Measurements from ENCODE around the gene SYT7. TPM values are rescaled to one million over a fixed set of nuclear protein-coding genes. Genes with fewer than 3 reads are reported as not detected.
A peak's percentile ranks its signal among the peaks of the same experiment; 100 is the strongest.

SYT7 gene
- total RNA-seq, 2 experiments from 2014 or later: not detected

DNA sequence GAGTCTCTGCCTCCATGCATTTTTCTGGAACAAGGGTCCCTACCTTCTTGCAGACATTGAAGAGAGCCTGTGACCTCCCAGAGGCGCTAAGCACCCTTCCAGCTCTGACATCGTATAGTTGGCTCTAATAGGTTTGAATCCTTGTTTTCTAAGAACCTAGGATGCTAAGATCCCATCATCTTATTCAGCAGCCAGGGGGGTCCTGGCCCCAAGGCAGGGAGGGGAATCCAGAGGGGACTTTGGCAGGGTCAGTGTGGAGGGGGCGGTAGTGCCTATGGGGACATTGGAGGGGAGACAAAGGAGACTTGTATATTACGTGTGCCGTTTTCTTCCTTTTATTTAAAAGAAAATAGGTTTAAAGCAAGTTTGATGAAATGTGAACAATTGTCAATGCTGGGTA lies 75.8 kb downstream of the SYT7 start:
- Mint-ChIP-seq H3K4me1 (peaks cover 11% of the 10 kb centered on the region), H3K27me3 (peaks cover 42% of the 10 kb centered on the region), H3K9me3 (ENCODE audit: low read depth) (no peaks in the 10 kb centered on the region), H3K27ac (no peak overlapping the region), H3K4me3 (no peak overlapping the region), H3K36me3 (no peaks in the 10 kb centered on the region)
- DNase-seq: no peak
- ATAC-seq: no peak
- CTCF ChIA-PET: interaction anchor here (0.5 to 2.5 kb wide), 3 partner anchors 12 to 146 kb away, joined by 3 to 10 read pairs (median 3); no protein-coding TSS in a partner anchor

DNA sequence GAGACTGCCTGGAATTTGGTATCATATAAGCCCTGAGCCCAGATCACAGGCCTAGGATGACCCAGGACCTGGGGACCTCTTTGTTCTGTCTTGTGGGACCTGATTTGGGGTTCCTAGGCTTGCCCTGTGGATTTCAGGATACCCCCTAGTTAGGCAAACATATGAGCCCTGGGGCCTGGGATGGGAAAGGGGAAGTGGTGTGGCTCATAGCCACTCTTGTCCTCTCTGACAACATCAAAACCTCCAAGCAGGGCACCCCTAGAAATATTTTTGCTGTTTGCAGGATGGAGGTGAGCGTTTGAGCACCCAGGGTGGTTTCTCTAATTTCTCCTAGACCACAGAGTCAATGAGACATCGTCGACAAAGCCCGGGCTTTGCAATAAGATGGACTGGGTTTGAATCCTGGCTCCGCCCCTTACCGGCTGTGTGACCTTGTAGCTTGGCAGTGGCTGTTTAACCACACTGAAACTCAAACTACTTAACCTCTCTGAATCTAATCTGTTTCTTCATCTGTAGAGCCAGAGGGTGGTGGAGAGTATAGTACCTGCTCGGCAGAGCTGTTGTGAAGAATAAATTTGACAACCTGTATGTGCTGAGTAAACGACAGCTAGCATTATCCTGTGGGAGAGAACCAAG lies 77.6 kb downstream of the SYT7 start:
- CTCF ChIA-PET: interaction anchor here (3.8 kb wide), 1 partner anchor 14 kb away, joined by 25 read pairs; no protein-coding TSS in a partner anchor
- no peaks in the 10 kb centered on the region for H3K9me3 Mint-ChIP-seq (ENCODE audit: low read depth)
- peaks cover 10% of the 10 kb centered on the region for H3K4me1 Mint-ChIP-seq
- DNase-seq: peak; percentile 51
- peaks cover 34% of the 10 kb centered on the region for H3K27me3 Mint-ChIP-seq
- no peaks in the 10 kb centered on the region for H3K36me3 Mint-ChIP-seq
- ATAC-seq: peak; percentile 58
- H3K4me3 Mint-ChIP-seq: no peak overlapping the region
- peak overlapping the region; percentile 15 for H3K27ac Mint-ChIP-seq

DNA sequence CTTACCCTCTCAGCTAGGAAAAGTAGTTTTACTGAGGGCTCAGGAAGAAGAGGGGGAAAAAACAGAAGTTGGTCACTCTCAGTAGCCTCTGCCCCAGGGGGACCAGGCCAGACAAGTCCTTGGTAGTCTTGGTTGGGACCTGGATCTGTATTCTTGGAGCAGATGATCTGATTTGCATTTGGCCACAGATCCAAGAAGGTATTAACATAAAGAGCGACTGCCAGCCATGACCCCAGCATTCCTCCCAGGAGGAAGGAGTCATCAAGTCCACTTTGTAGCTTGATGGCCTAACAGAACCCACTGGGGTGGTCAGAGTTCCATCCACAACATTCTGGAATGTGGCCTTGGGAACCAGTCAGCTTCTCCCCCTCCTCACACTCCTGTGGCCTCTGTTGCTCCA lies 78.4 kb downstream of the SYT7 start:
- Mint-ChIP-seq H3K9me3 (ENCODE audit: low read depth) (no peaks in the 10 kb centered on the region), H3K27ac (no peak overlapping the region), H3K36me3 (no peaks in the 10 kb centered on the region), H3K27me3 (peaks cover 27% of the 10 kb centered on the region), H3K4me1 (peaks cover 6% of the 10 kb centered on the region), H3K4me3 (no peak overlapping the region)
- CTCF ChIA-PET: interaction anchor here (1.0 to 3.8 kb wide), 3 partner anchors 14 to 20 kb away, joined by 4 to 25 read pairs (median 5); no protein-coding TSS in a partner anchor
- ATAC-seq (no peak), DNase-seq (no peak)

DNA sequence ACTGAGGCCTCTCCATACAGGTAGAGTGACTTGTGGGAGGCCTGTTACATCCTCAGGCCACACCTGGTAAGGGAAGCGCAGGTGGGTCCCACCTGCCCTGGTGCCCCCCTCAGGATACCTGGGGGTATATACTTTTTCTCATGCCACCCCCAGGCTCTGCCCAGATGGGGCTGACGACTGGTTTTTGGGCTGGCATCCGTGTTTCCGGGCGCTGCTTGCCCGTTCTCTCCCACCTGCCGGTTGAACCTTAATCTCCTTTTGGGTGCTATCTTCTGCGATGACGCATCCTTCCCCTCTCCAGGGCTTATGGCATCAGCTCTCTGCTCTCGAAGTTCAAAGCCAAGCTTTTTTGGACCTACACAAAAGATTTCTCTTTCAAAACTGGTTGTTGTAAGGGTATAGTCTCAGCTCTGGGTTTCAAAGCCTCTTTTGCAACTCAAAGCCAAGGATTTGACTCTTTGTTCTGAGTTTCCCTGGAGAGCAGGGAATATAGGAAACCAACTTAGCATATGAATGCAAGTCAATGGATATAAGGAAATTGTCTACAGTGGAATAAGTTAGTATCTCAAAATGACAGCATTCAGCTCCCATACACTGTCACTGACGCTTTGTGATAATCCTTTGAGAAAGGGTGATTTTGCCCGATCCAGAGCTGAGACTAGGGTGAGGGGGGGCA lies 80.9 kb downstream of the SYT7 start:
- Mint-ChIP-seq H3K4me1 (peaks cover 6% of the 10 kb centered on the region), H3K27me3 (peaks cover 4% of the 10 kb centered on the region), H3K36me3 (no peaks in the 10 kb centered on the region), H3K4me3 (no peak overlapping the region), H3K9me3 (ENCODE audit: low read depth) (no peaks in the 10 kb centered on the region), H3K27ac (no peak overlapping the region)
- CTCF ChIA-PET: interaction anchor here (0.9 to 3.8 kb wide), 4 partner anchors 17 to 164 kb away, joined by 3 to 25 read pairs (median 4); no protein-coding TSS in a partner anchor
- no peak for DNase-seq
- no peak for ATAC-seq

DNA sequence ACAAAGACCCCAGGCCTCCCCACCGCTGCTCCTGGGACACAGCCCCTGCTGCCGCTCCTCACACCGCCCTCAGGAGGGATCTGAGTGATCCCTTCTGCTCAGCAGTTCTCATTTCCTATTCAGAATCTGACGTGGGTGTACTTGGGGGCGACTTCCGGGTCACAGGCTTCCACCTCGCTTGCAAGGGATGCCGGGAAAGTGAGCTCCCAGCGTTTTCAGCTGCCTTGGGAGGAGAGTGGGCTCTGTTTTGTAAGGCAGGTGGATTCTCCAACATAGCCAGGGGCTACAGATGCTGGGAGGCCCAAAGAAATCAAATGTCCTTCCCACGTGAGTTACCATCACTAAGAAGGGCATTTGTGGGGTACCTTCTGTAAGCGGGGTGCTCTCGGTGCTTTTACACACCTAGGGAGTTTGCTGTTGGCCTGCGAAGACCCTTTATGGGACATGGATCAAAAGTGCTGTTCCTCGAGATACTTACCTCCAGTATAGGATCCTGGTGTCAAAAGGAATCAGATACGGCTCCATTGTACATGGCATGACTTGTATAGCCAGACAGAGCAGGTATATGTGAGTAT lies 82.0 kb downstream of the SYT7 start:
- peaks cover 5% of the 10 kb centered on the region for H3K4me1 Mint-ChIP-seq
- H3K27me3 Mint-ChIP-seq: no peaks in the 10 kb centered on the region
- no peak overlapping the region for H3K4me3 Mint-ChIP-seq
- no peak for ATAC-seq
- no peaks in the 10 kb centered on the region for H3K36me3 Mint-ChIP-seq
- no peak for DNase-seq
- no peaks in the 10 kb centered on the region for H3K9me3 Mint-ChIP-seq (ENCODE audit: low read depth)
- H3K27ac Mint-ChIP-seq: no peak overlapping the region
- CTCF ChIA-PET: interaction anchor here (0.7 kb wide), 1 partner anchor 67 kb away, joined by 3 read pairs; no protein-coding TSS in a partner anchor

DNA sequence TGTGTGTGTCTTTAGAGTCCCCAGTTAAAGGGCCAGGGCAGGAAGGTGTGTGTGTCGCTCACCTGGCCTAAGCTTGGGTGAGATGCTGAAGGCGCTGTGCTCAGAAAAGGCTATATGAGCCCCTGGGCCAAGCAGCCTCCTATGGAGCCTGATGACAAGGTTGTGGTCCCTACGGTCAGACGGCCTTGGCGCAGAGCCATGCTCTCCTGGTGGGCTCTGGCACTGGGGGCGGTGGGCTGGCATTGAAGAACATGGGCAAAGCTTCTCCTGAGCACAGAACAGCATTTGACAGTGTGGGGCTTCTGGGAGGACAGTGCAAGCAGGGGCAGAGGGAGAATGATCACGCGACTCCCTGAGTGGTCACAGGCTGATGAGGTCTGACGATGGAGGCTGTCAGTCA lies 83.0 kb downstream of the SYT7 start:
- Mint-ChIP-seq H3K4me3 (no peak overlapping the region), H3K36me3 (no peaks in the 10 kb centered on the region), H3K9me3 (ENCODE audit: low read depth) (no peaks in the 10 kb centered on the region), H3K4me1 (no peaks in the 10 kb centered on the region), H3K27me3 (no peaks in the 10 kb centered on the region), H3K27ac (no peak overlapping the region)
- DNase-seq (no peak), ATAC-seq (no peak)
- CTCF ChIA-PET: interaction anchor here (1.0 kb wide), 1 partner anchor 19 kb away, joined by 3 read pairs; no protein-coding TSS in a partner anchor

DNA sequence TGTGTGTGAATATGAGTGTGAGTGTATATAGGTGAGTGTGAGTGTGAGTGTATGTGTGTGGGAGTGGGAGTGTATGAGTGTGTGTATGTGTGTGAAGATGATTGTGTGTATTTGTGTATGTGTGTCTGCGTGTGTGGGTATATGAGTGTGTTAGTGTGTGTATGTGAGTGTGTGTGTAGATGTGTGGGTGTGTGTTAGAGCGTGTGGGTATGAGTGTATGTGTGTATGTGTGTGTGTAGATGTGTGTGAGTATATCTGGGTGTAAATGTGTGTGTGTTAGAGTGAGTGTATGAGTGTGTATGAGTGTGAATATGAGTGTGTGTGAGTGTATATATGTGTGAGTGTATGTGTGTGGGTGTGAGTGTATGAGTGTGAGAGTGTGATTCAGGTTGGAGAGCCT lies 83.4 kb downstream of the SYT7 start:
- Mint-ChIP-seq H3K4me1 (no peaks in the 10 kb centered on the region), H3K27me3 (no peaks in the 10 kb centered on the region), H3K9me3 (ENCODE audit: low read depth) (no peaks in the 10 kb centered on the region), H3K27ac (no peak overlapping the region), H3K36me3 (no peaks in the 10 kb centered on the region), H3K4me3 (no peak overlapping the region)
- CTCF ChIA-PET: interaction anchor here (1.0 kb wide), 1 partner anchor 19 kb away, joined by 3 read pairs; no protein-coding TSS in a partner anchor
- ATAC-seq (no peak), DNase-seq (no peak)

DNA sequence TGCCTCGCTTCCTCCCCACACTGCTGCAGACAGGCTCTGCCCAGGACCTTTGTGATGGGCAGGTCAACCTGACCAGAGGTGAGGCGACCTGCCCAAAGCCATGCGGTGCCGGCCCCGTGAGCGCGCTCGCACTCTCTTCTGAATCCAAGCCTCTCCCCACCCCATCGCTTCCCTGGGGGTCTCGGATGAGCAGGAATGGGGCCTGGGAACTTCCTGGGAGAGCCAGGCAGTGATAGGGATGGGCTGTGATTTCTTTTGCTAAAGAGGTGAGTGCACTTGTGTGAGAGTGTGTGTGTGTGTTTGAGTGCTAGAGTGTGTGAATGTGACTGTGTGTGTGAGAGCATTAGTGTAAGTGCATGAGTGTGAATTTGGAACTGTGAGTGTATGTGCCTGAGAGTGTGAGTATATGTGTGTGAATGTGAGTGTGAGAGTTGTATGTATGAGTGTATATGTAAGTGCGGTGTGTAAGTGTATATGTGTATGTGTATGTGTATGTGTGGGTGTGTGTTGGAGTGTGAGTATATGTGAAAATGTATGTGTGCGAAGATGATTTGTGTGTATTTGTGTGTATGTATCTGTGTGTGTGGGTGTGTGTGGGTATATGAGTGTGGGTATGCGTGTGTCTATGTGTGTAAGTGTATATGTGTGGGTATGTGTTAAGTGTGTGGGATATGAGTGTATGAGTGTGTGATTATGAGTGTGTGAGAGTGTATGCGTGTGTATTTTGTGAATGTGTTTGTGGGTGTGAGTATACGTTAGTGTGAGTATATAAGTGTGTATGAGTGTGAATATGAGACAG lies 84.1 kb downstream of the SYT7 start:
- no peaks in the 10 kb centered on the region for H3K9me3 Mint-ChIP-seq (ENCODE audit: low read depth)
- H3K36me3 Mint-ChIP-seq: no peaks in the 10 kb centered on the region
- ATAC-seq: no peak
- no peak overlapping the region for H3K27ac Mint-ChIP-seq
- CTCF ChIA-PET: no interaction called here
- no peak for DNase-seq
- no peaks in the 10 kb centered on the region for H3K4me1 Mint-ChIP-seq
- H3K27me3 Mint-ChIP-seq: no peaks in the 10 kb centered on the region
- no peak overlapping the region for H3K4me3 Mint-ChIP-seq

DNA sequence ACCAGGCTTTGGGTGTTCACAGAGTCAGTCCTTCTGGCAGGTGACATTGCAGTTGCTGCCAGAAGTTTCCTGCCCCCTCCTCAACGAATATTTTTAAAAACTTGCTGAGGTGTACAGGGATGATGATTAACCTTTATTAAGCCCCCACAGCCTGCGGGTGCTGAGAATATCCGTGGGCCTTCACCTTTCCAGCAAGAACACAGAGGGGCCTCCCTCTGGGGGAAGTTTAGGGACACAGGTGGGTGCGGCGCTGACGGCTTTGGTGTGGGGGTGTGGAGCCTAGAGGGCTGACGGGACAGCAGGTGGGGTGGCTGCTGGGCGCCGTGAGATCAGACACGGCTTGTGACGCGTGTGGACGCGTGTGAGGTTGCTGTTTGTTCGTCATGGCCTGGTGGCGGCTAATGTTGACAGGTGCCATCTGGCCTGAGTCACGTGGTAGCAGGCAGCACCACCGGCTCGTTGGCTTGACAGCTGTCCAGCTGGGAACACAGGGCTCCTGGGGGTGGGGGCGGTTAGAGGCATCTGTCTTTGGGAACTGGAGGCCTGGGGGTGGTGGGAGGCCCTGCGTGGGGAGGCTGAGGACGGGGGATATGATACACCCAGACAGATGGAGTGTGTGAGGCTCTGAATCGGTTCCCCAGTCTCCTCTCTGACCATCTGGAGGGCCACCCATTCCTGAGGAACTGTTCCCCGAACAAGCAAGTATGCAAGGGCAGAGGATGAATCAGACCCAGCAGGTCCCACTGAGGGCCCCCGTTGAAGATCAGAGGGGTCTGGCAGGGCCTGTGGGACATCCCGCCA lies 84.9 kb downstream of the SYT7 start:
- Mint-ChIP-seq H3K9me3 (ENCODE audit: low read depth) (no peaks in the 10 kb centered on the region), H3K27ac (no peak overlapping the region), H3K4me1 (no peaks in the 10 kb centered on the region), H3K36me3 (no peaks in the 10 kb centered on the region), H3K27me3 (no peaks in the 10 kb centered on the region), H3K4me3 (no peak overlapping the region)
- no peak for ATAC-seq
- no peak for DNase-seq
- CTCF ChIA-PET: interaction anchor here (1.7 kb wide), 1 partner anchor 17 kb away, joined by 4 read pairs; no protein-coding TSS in a partner anchor

DNA sequence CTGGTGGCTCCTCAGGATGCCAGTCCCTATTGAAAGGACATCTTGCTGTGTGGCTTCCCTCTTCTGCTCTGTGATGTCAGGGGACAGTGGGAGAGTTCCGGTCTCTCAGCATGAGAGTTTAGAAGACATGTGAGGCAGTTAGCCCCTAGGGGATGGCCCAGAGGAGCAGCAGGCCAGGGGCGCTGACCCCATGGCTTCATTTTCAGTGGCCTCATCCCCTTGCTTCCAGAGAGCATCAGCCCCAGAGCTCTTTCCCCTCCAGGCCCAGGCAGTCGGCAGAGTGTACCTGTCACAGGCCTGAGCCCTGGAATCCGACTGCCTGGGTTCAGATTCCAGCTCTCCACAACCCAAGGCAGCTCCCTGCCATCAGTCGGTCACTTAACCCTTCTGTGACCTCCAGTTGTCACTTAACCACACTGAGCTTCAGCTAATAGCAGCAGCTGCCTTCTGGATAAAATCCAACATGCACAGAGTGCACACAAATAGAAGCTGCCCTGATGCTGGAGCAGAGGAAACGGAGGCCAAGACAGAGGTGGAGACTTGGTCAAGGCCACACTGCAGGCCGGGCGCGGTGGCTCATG lies 86.4 kb downstream of the SYT7 start:
- Mint-ChIP-seq H3K27me3 (no peaks in the 10 kb centered on the region), H3K36me3 (no peaks in the 10 kb centered on the region), H3K27ac (no peak overlapping the region), H3K4me1 (no peaks in the 10 kb centered on the region), H3K4me3 (no peak overlapping the region), H3K9me3 (ENCODE audit: low read depth) (no peaks in the 10 kb centered on the region)
- CTCF ChIA-PET: interaction anchor here (1.1 to 1.7 kb wide), 3 partner anchors 12 to 37 kb away, joined by 3 to 4 read pairs (median 3); no protein-coding TSS in a partner anchor
- no peak for ATAC-seq
- DNase-seq: no peak

DNA sequence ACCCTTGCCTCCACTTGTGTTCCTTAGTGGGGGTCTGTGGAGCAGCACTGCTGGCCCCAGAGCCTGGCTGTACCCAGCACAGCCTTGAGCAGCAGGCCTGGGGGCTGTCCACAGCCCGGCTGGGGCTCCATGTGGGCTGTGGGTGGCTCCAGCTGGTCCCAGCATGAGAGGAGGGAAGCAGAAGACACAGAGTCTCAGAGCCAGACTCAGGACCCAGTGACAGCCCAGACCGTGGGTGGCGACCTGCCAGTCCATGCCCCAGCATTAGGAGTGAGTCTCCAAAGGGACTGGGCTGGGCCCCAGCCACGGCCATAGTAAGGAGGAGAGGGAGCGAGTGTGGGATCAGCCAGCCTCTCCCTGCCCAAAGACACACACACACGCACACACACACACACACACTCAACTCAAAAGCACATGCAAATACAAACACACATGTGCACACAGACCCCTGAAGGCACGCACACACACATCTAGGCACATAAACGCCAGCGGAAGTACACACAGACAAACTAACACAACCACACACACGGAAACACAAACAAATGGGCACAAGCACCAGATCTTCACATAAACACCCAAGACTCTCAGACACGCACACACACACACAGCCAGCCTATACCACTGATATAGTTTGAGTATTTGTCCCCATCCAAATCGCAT lies 89.0 kb downstream of the SYT7 start:
- Mint-ChIP-seq H3K4me1 (no peaks in the 10 kb centered on the region), H3K27me3 (no peaks in the 10 kb centered on the region), H3K36me3 (peaks cover 3% of the 10 kb centered on the region), H3K27ac (no peak overlapping the region), H3K9me3 (ENCODE audit: low read depth) (no peaks in the 10 kb centered on the region), H3K4me3 (no peak overlapping the region)
- DNase-seq (no peak), ATAC-seq (no peak)
- CTCF ChIA-PET: interaction anchor here (0.8 kb wide), 1 partner anchor 25 kb away, joined by 3 read pairs; no protein-coding TSS in a partner anchor

All from activated CD8-positive, alpha-beta memory T cell treated with anti-CD3 and anti-CD28 coated beads, Interleukin-2, amount 10 ng/mL, durations not matched to agents 7 days and 5 days (primary cell).